Activated T-cell treated with anti-CD3 and anti-CD28 coated beads, Interleukin-2, amount 50 U/mL, for 1 hour (primary cell): ENCODE data around the gene ZNF385A.
A peak's percentile ranks its signal among the peaks of the same experiment; 100 is the strongest.

Source experiments
- DNase-seq: peaks from one replicate; pipeline ENCODE4 v3.0.0-alpha.2; 2020

Gene ZNF385A, protein sequence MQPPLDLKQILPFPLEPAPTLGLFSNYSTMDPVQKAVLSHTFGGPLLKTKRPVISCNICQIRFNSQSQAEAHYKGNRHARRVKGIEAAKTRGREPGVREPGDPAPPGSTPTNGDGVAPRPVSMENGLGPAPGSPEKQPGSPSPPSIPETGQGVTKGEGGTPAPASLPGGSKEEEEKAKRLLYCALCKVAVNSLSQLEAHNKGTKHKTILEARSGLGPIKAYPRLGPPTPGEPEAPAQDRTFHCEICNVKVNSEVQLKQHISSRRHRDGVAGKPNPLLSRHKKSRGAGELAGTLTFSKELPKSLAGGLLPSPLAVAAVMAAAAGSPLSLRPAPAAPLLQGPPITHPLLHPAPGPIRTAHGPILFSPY

DNA sequence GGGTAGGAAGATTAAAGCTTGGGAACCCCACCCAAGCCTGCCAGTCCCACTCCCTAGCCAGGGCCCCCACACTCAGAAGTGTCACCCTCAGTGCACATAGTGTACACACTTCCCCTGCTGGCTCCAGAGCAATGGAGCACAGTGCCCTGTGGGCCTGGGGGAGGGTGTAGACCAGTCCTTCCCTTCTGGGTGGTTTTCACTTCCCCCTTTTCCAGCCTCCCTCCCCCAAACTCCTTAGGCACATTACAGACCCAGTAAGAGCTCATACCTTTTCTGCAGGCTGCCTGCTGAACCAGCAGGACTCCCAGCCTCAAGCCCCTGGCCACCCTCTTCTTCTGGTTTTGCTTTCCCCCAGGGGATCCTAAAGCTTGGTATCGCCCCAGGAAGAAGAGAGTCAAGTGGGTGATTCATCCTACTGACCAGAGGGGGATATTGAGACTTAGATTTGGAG lies at the start of gene ZNF385A:
ZNF385A (minus strand) TSS at position 143 of the 451 bp plus-strand sequence. CDS start 219 bp downstream, outside the sequence.
- no peak for DNase-seq

DNA sequence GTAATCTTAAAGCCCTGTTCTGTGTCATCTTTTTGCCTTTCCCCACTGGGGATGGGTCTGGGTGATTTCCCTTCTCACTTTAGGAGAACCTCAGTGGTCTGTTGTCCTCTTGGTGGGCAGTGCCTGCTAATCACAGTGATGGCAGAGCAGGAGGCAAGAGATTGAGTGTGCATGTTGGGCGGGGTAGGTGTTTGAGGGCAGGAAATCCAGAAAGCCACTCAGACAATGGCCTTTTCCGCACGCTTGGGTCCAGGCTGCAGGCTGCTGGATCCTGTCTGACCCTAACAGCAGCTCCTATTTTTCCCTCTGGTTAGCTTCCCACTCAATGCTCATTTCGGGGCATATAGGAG lies 48.3 kb upstream of the ZNF385A start:
- DNase-seq = no peak

DNA sequence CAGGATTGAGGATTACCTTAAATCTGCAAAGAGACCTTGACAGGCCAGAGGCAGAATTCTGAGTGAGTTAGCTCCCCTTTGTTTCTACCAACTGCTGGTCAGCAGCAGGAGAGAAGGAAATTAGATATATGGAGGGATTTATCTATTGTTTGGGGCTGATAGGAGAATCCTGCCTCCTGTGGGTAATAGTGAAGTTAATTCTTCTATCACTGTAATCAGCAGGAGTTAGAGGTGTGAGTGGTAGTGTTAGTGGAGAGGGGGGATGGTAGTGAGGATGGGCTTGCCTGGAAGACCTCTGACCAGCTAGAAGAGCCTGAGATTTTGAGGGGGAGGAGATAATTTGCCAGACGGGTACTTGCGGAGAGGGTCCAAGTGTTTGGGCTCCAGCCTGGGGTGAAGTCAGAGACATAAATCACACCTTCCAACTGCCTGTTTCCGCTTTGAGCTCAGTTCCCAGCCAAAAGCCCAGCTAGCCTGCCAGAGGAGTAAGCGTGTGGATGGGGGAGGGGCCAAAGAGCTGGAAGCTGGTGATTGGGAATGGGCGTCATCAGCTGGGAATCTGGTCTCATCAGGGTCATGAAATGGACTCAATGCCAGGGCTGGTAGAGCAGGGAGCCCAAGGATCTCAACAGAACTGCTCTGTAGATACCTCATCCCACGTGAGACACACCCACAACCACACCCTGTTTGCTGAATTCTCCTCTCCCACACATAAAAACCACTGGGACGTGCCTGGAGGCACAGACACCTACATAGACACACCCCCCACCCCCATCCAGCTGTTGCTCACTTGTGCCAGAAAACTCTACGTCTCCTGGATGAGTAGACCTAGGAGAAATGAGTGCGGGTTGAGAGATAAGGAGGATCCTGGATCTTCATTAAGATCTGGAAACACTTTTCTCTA lies 47.6 kb upstream of the ZNF385A start:
- no peak for DNase-seq

DNA sequence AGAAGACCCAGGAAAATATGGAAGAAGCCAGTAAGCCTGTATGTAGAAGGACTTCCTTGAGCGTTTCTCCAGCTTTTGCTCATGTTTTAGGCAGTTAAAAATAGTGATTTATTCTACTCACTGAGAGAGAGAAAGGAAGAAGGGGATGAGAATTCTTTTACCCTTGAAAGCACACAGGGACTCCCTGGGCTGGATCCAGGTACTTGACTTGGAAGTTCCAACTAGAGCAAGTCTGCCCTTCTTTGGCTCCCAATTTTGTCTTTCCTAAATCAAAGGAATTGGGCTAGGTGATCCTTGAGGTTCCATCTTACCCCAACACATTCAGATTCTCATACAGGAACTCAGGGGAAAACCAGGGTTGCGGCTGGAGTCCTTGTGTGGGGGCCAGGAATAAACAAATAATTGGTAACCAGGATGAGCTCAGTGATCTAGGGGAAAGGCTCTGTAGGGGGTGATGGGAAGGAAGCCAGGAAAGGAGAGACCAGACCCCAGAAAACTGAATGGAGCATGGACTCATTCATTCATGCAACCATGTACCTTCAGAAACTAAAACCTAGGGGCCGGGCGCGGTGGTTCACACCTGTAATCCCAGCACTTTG lies 46.0 kb upstream of the ZNF385A start:
- DNase-seq = no peak

DNA sequence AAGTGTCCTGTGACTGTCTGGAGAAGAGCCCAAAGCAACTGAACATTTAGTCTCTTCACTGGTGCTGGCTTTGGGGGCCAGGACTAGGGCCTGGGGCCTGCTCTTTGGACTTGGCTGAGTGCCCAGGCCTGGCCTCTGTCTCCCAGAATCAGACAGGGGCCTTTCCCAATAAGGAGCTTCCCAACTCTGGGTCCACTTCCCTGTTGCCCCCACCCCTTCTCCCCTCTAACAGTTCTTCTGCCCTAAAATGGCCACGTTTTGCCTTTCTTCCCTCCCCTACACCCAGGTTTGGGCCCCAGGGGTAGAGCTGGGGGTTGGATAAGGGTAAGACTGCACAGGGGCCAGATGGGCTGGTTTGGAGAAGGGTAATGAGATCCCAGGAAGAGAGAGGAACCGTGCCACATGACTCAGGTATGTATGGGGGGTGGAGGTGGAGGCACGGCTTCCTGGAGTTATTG lies 44.5 kb upstream of the ZNF385A start:
- no peak for DNase-seq

DNA sequence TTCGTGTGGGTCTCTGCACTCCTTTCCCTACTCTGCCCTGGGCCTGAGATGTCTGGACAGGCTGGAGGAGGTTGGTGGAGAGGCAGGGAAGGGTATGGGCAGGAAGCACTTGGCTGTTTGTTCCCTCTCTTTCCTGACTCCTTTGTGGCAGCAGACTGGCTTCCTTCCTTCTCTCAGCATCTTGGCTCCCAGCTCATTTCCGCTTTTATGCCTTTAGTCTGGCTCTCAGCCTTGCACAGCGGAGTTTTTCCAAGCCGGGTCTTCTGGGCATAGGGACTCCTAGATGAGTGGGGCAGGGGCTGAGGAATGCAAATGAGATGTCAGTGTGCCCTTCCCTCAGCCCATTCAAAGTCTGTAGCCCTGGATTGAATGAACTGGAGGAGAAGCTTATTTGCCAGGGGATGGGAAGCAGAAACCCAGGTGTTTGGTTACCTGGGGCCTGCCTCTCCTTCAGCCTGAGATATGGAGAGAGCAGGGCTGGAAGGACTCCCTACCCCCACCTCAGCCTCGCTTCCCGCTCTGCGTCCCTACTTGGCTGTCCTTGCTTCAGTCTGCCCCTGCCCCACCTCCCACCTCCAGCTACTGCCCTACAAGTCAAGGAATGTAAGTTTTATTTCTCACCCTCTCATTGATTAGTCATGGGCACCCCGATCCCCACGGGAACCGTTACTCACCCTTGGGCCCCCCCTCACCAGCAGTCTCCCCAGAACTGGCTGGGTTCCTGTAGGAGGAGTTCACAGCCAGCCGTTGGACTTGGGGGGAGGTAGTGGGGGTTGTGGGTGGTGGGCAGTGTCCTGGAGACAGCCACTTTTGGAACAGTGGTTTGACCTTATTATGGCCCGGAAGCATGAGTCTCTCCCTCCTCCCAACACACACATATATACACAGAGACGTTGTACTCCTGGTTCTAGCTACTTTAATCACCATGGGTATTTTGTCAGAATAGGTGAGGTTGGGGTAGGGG lies 43.8 kb upstream of the ZNF385A start:
- no peak for DNase-seq

DNA sequence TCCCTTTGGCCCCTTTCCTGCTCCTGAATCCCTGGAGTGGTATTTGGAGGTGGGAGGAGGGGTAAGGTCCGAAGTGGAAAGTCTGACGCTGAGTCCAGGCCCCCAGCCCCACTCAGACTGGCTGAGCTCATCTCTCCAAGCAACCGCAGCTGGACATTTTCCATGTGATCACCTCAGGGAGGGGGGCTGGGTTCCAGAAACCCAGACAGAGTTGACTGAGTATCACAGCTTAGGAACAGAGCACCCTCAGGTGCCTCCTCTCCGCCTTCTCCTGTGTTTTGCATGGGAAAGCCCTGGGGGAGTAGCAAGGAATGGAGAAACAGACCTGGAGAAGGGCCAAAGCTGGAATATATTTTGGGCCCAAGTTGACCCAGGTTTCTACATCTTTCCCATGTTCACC lies 42.6 kb upstream of the ZNF385A start:
- no peak for DNase-seq

DNA sequence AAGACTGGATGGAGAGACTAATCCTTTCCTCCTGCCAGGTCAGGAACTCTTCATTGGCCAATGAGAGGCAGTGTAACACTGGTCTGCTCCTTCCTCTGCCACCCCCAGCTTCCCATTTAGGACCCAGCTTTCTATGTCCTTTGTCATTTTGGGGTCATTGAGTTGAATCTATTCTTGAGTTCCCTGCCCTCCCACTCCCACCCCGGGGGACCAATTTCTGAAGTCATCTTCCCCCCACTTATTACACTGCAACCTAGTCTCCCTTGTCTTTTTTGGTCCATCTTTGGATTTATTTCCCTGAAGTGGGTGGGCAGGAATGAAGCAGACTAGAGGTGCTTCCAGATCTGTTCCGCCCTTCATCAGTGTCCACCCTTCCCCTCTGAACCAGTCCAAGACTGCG lies 42.2 kb upstream of the ZNF385A start:
- no peak for DNase-seq

DNA sequence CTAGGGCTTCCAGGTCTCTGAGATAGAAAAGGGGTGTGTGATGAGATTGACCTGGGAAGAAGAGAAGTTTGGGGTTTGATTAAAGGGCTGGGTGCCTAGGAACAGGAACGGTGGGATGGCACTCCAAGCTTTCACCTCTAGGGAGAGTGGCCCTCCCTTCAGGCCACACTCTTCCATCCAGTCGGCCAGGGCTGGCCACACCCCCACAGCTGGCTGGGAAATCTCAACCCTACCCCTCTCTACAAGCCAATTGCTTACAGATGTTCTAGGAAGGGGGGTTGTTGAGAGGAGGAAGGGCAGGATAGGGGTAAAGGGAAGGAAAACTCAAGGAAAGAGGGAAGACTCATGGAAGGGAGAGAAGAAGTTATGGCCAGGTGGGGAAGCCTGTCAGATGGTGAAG lies 41.2 kb upstream of the ZNF385A start:
- DNase-seq = no peak

DNA sequence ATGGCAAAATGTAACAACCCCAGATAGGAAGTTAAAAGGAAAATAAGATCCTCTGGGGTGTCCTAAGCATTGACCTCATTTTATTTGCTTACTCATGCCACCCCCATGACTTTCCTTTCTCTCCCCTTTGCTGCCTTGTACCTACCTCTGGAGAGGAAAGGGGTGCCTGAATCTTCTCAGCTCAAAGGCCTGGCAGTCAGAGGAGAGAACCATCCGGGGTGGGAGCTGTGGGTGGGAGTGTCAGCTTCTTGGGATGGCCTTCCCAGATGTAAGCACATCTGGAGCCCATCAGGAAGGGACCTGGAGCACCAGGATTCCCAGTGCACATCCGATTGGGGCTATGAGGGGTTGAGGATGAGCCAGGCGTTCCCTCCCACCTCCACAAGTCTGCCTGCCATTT lies 39.7 kb upstream of the ZNF385A start:
- no peak for DNase-seq

DNA sequence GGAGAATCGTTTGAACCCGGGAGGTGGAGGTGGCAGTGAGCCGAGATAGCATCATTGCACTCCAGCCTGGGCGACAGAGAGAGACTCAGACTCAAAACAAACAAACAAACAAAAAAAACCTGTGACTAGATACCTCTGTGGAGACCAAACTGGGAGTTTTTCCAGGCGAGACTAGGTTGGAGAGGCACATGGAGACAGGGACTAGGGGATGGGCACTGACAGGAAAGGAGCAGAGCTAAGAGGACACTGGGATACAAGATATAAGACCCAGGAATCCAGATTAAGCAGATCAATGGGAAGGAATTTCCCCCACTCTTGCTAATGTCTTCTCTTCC lies 39.2 kb upstream of the ZNF385A start:
- no peak for DNase-seq

DNA sequence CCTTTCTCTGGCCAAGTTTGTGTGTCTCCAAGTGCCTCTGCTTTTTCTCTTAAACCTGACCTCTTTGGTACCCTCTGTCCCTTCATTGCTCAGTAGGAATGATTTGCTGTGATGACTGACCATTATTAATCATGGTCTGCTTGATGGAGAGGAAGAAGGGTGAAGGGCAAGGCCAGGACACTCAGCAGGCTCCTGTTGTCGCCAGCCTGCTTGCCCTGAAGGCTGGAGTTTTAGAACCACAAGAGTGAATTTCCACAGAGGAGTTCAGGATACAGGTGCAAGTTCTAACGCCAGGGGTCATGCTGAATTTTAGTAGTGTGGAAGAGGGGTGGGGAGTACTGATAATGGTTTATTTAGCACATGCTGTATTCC lies 37.3 kb upstream of the ZNF385A start:
- DNase-seq = no peak

DNA sequence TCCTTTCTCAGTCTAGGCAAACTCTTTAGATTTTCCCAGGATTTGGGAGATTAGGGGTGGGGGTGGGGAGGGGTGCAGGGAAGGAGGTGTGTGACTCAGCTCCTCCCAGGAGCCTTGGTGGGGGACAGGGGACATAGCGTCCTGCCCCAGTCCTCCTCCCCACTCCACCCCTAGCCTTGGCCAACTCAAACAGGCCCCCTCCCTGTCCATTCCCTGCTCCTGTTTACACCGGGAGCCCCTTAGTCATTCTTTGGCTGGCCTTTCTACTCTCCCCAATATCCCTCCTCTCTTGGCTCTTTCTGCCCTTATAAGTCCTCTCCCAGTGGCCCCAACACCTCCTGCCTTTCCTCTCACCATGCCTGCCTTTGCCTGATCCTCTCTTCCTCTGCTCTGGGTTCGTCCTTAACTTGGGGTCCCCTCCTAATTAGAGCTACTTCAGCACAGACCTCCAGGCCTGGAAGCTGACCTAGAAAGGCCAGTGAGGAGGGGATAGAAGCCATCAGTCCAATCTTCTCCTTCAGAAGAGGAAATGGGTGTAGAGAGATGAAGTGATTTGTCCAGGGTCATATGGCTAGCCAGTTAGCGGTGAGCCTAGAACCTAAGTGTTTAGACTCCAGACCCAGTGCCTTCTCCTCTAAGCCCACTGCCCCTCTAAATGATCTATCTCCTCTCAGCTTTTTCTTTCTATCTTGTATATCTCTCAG lies 36.8 kb upstream of the ZNF385A start:
- no peak for DNase-seq

DNA sequence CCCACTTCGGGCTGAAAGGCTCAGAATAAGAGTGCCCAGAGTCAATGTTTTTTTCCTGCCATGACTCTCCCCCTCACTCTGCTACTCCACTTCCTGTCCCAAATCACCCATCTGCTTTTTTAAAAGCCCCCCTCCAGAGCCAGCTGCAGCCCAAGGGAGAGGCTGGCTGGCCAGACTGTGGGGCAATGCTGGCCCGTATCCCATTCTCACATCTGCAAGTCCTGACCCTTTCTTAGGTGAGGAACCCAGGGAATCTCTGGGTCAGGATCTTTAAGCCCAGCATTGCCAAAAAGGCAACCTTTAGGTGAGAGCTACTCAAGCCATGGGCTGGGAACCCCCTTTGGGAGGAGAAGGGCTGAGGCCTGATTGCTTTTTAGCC lies 36.2 kb upstream of the ZNF385A start:
- DNase-seq = no peak

DNA sequence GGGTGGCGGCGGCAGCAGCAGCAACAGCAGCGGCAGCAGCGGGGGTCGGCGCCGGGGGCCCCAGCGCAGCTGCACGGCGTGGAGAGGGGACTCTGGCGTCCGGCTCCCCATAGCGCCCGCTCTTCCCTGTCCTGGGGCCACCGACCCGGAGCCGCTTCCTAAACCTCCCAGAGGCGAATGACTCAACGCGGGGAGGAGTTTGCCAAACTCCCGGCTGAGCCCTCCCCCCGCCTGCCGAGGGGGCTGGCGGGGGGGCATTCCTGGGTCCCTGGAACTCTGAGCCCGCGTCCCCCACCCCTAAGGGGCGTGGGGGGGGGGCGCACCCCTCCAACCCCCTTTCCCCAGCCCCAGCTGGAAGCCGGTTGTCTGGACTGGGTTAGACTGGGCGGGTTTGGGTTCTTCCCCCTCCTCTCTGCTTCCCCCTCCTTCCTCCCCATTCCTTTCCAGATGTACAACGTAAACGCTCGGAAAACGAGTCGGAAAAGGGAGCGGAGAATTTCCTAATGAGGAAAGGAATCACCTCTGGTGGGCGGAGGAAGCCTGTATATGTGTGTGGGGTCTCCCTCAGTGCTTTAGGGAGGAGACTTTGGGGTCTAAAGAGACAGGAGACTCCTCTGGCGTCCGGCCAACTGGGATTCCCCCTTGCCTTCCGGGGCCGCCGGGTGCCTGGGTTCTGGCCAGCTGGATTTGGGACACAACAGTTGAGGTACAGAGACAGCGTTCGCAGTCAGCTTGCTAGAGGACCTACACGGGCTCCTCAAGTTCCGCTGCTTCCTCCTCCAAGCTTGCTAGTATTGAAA lies 34.8 kb upstream of the ZNF385A start, which contains the start of gene ITGA5:
ITGA5 (minus strand) TSS at position 179 of the 800 bp plus-strand sequence; CDS start at position 111, 68 bp downstream.
- peak; percentile 64 for DNase-seq

DNA sequence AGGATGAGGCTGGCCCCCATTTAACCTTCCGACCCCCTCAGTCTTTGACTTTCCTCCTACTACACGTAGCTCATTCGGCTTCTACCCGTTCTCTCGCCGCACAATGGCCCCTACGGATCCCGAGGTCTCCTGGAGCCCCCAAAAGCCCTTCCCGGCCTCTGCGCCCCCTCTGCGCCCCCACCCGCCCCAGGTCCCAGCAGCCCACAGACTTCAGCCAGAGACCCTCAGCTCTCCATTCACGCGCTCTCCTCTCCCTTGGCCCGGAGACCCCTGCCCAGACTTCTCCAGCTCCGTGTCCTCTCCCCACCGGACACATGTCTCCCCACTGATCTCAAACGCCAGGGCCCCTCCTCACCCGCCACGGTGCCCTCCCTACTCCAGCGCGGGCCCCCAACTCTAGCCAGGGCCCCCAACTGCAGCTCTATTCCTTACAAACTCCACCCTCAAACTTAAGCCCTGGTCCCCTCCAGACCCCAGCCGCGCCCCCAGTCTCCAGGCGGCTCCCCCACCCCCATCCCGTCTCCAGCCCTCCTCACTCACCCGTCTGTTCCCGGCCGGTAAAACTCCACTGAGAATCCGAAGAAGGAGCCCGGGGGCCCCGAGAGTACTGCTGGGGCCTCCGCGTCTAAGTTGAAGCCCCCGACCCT lies 34.0 kb upstream of the ZNF385A start:
- DNase-seq = no peak

DNA sequence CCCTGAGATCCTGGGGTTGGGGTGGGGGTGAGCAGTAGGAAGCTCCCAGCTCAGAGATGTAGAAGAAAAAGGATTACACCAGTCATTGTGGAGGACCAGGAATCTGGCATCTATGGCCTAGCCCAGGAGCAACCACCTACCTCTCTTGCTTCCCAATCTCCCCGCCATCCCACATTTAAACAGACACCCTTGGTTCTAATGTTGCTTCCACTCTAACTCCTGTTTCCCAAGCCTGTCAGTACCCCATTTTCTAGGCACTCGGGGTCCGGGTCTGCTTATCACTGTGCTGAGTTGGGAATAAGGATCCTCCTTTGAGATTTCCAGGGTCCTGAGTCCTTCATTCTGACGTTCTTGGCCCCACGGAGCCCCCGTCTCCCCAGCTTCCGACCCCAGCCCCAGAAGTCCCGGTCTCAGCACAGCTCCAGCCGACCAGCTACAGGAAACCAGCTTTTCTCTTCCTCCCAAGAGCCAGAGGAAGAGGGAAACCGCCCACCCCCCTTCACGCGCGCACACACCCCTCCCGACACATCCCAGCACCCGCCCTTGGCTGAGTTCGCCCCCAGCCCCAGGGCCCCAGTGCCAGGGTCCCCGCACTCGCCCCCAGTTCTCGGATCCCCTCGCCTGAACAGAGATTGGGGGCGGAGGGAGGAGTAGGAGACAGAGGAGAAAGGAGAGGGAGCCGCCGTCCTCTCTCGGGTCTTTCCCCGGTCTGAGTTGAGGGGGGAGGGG lies 33.3 kb upstream of the ZNF385A start:
- peak; percentile 41 for DNase-seq

DNA sequence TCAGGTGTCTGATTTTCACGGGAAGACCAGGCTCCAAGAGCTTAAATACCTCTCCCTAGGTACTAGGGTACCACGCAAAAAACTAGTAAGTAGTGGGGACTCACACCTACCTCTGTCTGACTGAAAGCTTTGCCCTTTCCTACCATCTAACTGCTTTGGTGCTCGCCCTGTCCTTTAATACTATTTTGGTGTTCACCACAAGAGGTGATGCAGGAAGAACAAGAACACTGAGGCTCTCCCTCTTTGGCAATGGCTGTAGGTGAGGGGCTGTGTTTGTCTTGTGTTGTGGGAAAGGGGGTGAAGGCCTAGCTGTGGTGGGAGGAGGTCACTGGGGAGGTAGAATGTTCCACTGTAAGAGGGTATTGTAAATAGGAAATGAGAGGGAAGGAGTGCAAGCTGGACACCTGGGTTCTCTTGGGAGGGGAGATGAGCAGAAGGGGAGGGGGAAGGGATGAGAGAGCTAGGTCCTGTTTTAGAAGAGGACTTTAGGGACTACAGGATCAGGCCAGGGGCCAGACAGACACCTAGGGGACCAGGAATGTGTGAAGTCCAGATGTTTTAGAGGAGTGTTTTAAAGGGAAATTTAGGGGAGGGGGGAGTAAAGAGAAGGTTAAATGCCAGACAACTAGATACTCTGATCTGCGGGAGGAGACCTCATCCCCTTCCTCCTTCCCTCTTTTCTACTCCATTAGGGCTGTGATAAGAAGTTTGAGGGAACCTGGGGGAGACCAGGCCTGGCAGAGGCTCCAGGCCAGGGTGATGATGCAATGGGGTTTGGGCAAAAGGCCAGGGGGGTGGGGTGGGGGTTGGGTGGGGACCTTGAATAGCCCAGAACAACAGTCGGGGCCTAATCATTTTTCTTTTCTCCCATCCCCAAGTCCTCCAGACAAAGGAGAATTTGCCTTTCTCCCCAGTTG lies 32.4 kb upstream of the ZNF385A start:
- no peak for DNase-seq
